Coronary artery (tissue), 2 donors: ENCODE results near the gene SOWAHA.

Source experiments
- DNase-seq: peaks from one replicate; pipeline ENCODE4 v3.0.0-alpha.2; 2017; ENCODE audit warnings: low spot score
- H3K27ac ChIP-seq, 2 donors: fragments of 200-600 bp; sonication (generic); one replicate each; pipeline ENCODE4 v1.5.1; 2016 to 2019
- H3K4me3 ChIP-seq: fragments of 200-600 bp; sonication (generic); 2 replicates; pipeline ENCODE4 v1.5.1; 2016; ENCODE audit warnings: mild to moderate bottlenecking, moderate library complexity
- CTCF ChIP-seq: fragments of 200-600 bp; sonication (generic); IDR thresholded peaks from one replicate; pipeline ENCODE4 v1.5.1; 2019; ENCODE audit warnings: antibody characterized with exemption

Gene SOWAHA

GRCh38 chr5:132773601-132774355 is 39.3 kb upstream of the SOWAHA start:
- Histone ChIP-seq H3K4me3 (peak overlapping the region; percentile 92), H3K27ac (peak overlapping the region; percentile 82 to 97)
- no peak for DNase-seq
- TF ChIP-seq CTCF = no peak

- Histone ChIP-seq H3K27ac (peak overlapping the region; percentile 82 to 97), H3K4me3 (peak overlapping the region; percentile 92)
- TF ChIP-seq CTCF = no peak
- DNase-seq = no peak
These were observed 38.7 kb upstream of the SOWAHA start for GRCh38 chr5:132774406-132774805.

GRCh38 chr5:132774896-132775295 is 38.2 kb upstream of the SOWAHA start:
- H3K4me3 ChIP-seq = peak overlapping the region; percentile 92
- no peak for DNase-seq
- TF ChIP-seq CTCF = no peak
- H3K27ac ChIP-seq = peak overlapping the region; percentile 82 to 97

- Histone ChIP-seq H3K27ac (peak overlapping the region; percentile 82 to 97), H3K4me3 (peak overlapping the region; percentile 92)
- no peak for DNase-seq
- no peak for TF ChIP-seq CTCF
These were observed 37.6 kb upstream of the SOWAHA start for GRCh38 chr5:132775476-132775961.

GRCh38 chr5:132776131-132776937 is 36.8 kb upstream of the SOWAHA start:
- DNase-seq = no peak

GRCh38 chr5:132776938-132777208 is 36.2 kb upstream of the SOWAHA start:
- no peak for TF ChIP-seq CTCF
- peak overlapping the region; percentile 92 for H3K4me3 ChIP-seq
- DNase-seq = no peak
- peak overlapping the region; percentile 82 to 97 for H3K27ac ChIP-seq

More at GRCh38 chr5:132776131-132776937, 36.8 kb upstream of the SOWAHA start:
- no peak for TF ChIP-seq CTCF
- Histone ChIP-seq H3K27ac (peak overlapping the region; percentile 82 to 97), H3K4me3 (peak overlapping the region; percentile 92)
